Measurements from ENCODE around the gene FBXO47. TPM values are rescaled to one million over a fixed set of nuclear protein-coding genes. Genes with fewer than 3 reads are reported as not detected.
A peak's percentile ranks its signal among the peaks of the same experiment; 100 is the strongest.

The FBXO47 gene
- total and polyA plus RNA-seq, 9 of the 15 experiments (the other 6 are each of a cell fraction or from before 2014, with no cell fraction given): not detected

DNA sequence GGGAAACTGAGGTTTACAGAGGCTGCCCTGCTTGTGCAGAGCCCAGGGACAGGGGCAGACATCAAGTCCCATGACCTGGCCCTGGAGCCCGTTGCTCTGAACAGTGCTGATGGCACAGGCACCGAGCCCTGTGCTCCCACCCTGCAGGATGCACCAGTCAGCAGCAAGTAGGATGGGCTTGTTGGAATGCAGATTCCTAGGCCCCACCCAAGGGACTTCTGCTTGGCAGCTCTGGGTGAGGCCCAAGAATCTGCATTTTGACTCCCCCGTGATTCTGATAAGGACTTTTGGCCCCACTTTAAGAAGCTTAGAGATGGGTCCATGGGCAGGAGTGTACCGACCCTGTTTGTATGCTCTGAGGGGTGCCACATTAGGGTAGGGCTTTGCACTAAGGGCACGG lies 74.1 kb downstream of the FBXO47 start (continued):
- TF ChIP-seq NR2C1 (IDR thresholded peaks at IDR 0.05): no peak
- TF ChIP-seq NR2C1 (tag; IDR thresholded peaks at IDR 0.05): no peak
- TF ChIP-seq, protein P1, sequence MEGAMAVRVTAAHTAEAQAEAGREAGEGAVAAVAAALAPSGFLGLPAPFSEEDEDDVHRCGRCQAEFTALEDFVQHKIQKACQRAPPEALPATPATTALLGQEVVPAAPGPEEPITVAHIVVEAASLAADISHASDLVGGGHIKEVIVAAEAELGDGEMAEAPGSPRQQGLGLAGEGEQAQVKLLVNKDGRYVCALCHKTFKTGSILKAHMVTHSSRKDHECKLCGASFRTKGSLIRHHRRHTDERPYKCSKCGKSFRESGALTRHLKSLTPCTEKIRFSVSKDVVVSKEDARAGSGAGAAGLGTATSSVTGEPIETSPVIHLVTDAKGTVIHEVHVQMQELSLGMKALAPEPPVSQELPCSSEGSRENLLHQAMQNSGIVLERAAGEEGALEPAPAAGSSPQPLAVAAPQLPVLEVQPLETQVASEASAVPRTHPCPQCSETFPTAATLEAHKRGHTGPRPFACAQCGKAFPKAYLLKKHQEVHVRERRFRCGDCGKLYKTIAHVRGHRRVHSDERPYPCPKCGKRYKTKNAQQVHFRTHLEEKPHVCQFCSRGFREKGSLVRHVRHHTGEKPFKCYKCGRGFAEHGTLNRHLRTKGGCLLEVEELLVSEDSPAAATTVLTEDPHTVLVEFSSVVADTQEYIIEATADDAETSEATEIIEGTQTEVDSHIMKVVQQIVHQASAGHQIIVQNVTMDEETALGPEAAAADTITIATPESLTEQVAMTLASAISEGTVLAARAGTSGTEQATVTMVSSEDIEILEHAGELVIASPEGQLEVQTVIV (CRISPR knock-in tag; IDR thresholded peaks at IDR 0.05; ENCODE audit: borderline replicate concordance): no peak
- no peak for TF ChIP-seq ZBTB7A (IDR thresholded peaks at IDR 0.05; ENCODE audit: borderline replicate concordance, control insufficient read depth, low read depth, low read length)
- TF ChIP-seq RBM25 (IDR thresholded peaks at IDR 0.05; ENCODE audit: low read depth, low read length, severe bottlenecking): peak; percentile 24
- TF ChIP-seq, protein P2, sequence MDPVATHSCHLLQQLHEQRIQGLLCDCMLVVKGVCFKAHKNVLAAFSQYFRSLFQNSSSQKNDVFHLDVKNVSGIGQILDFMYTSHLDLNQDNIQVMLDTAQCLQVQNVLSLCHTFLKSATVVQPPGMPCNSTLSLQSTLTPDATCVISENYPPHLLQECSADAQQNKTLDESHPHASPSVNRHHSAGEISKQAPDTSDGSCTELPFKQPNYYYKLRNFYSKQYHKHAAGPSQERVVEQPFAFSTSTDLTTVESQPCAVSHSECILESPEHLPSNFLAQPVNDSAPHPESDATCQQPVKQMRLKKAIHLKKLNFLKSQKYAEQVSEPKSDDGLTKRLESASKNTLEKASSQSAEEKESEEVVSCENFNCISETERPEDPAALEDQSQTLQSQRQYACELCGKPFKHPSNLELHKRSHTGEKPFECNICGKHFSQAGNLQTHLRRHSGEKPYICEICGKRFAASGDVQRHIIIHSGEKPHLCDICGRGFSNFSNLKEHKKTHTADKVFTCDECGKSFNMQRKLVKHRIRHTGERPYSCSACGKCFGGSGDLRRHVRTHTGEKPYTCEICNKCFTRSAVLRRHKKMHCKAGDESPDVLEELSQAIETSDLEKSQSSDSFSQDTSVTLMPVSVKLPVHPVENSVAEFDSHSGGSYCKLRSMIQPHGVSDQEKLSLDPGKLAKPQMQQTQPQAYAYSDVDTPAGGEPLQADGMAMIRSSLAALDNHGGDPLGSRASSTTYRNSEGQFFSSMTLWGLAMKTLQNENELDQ (CRISPR knock-in tag; IDR thresholded peaks at IDR 0.05; ENCODE audit: borderline replicate concordance): no peak
- TF ChIP-seq, protein P3, sequence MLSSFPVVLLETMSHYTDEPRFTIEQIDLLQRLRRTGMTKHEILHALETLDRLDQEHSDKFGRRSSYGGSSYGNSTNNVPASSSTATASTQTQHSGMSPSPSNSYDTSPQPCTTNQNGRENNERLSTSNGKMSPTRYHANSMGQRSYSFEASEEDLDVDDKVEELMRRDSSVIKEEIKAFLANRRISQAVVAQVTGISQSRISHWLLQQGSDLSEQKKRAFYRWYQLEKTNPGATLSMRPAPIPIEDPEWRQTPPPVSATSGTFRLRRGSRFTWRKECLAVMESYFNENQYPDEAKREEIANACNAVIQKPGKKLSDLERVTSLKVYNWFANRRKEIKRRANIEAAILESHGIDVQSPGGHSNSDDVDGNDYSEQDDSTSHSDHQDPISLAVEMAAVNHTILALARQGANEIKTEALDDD (IDR thresholded peaks at IDR 0.05): no peak
- TF ChIP-seq CBX1 (IDR thresholded peaks at IDR 0.05; ENCODE audit: low read depth): 0 out of 2 replicates have a peak, but pooled peaks have one; percentile 43
- no peak for TF ChIP-seq PHB2 (IDR thresholded peaks at IDR 0.05; ENCODE audit: low read depth)

Data from K562 (cell line).